GM12878 (cell line): Measurements from ENCODE around the gene HLX. TPM values are rescaled to one million over a fixed set of nuclear protein-coding genes. Genes with fewer than 3 reads are reported as not detected.

ENCODE experiments used
- ATAC-seq: fragments of 200-7000 bp; cut with Tn5 transposase; 3 replicates; pipeline ENCODE4 v1.9.1; 2020; ENCODE audit warnings: mild to moderate bottlenecking, moderate library complexity
- BruUV-seq: library from RNA; stranded (reverse); fragments of 400-500 nt; replicated peaks from 2 replicates; lab custom pipeline; 2021; lab: Mats Ljungman, UMichigan
- CTCF ChIA-PET: fragments of 300-600 bp; sonication (Branson Sonifier 250); formaldehyde crosslinking; extraction: SDS; loops from one replicate; lab custom pipeline; 2021; ENCODE audit warnings: inconsistent platforms; lab: Yijun Ruan, JAX
- POLR2A ChIA-PET: fragments of 350-600 bp; formaldehyde crosslinking; extraction: SDS; loops from one replicate; lab custom pipeline; 2021; ENCODE audit warnings: inconsistent platforms; lab: Charles Lee
- RAD21 ChIA-PET: fragments of 300-600 bp; sonication (Branson Sonifier 250); formaldehyde crosslinking; loops from one replicate; lab custom pipeline; 2023; ENCODE audit warnings: antibody characterized with exemption; ENCODE audit not compliant: unreplicated experiment; lab: Charles Lee
- SMC1A ChIA-PET: fragments of 300-600 bp; sonication (Branson Sonifier 250); formaldehyde crosslinking; loops from one replicate; lab custom pipeline; 2023; ENCODE audit not compliant: unreplicated experiment, uncharacterized antibody; lab: Charles Lee
- DNase-seq: peaks from one replicate; pipeline ENCODE4 v3.0.0-alpha.2; 2011; ENCODE audit warnings: low read depth, low spot score
- FAIRE-seq: peaks from 3 replicates; lab custom pipeline; 2011; peaks lifted over from hg19 to GRCh38; lab: Jason Lieb, UNC
- H2AFZ ChIP-seq: 2 replicates; pipeline ENCODE4 v1.6.0; 2011; ENCODE audit warnings: low read depth, low read length, control low read depth; ENCODE audit not compliant: control insufficient read depth
- H3K27ac ChIP-seq: 2 replicates; pipeline ENCODE4 v1.5.1; 2011; ENCODE audit warnings: control low read depth; ENCODE audit not compliant: control insufficient read depth, insufficient read depth
- H3K27me3 ChIP-seq, 2 experiments: replicated peaks in 1 of 2; 2 replicates each; pipeline versions ENCODE4 v1.6.0 to v1.6.1; 2011; ENCODE audit warnings: low read length in 1 of 2; ENCODE audit not compliant: control insufficient read depth in 2 of 2, insufficient read depth in 2 of 2
- H3K36me3 ChIP-seq, 2 experiments: 2 replicates each; pipeline ENCODE4 v1.5.1; 2011; ENCODE audit warnings: low read length in 1 of 2; ENCODE audit not compliant: control insufficient read depth in 2 of 2, insufficient read depth in 2 of 2
- H3K4me1 ChIP-seq: 2 replicates; pipeline ENCODE4 v1.6.1; 2011; ENCODE audit warnings: mild to moderate bottlenecking, low read length, moderate library complexity, mixed read lengths; ENCODE audit not compliant: control insufficient read depth, insufficient read depth
- H3K4me2 ChIP-seq: 2 replicates; pipeline ENCODE4 v1.6.0; 2011; ENCODE audit warnings: control low read depth; ENCODE audit not compliant: control insufficient read depth, insufficient read depth
- H3K4me3 ChIP-seq: fragments of 200-600 bp; sonication (generic); 2 replicates; pipeline ENCODE4 v1.5.1; 2016
- H3K79me2 ChIP-seq: 2 replicates; pipeline ENCODE4 v1.6.0; 2011; ENCODE audit warnings: low read length; ENCODE audit not compliant: control insufficient read depth, insufficient read depth
- H3K9ac ChIP-seq: 2 replicates; pipeline ENCODE4 v1.8.0; 2011; ENCODE audit warnings: low read length, control low read depth, mixed read lengths; ENCODE audit not compliant: control insufficient read depth, insufficient read depth
- H3K9me3 ChIP-seq: replicated peaks from 3 replicates; pipeline ENCODE4 v1.5.1; 2011; ENCODE audit warnings: mild to moderate bottlenecking, low read length; ENCODE audit not compliant: control insufficient read depth, insufficient read depth
- H4K20me1 ChIP-seq: 2 replicates; pipeline ENCODE4 v1.6.0; 2011; ENCODE audit not compliant: control insufficient read depth, insufficient read depth
- ATF7 ChIP-seq: fragments of 450-650 bp; IDR thresholded peaks from 2 replicates; pipeline ENCODE4 v1.6.1; 2016; ENCODE audit warnings: low read depth, mild to moderate bottlenecking
- HDAC2 ChIP-seq: fragments of 200-600 bp; sonication (generic); IDR thresholded peaks from 2 replicates; pipeline ENCODE4 v1.6.1; 2017
- IRF5 ChIP-seq: fragments of 450-650 bp; IDR thresholded peaks from 2 replicates; pipeline ENCODE4 v1.6.1; 2017; ENCODE audit warnings: borderline replicate concordance
- LARP7 ChIP-seq: fragments of 450-650 bp; IDR thresholded peaks from 2 replicates; pipeline ENCODE4 v1.6.1; 2017; ENCODE audit warnings: mild to moderate bottlenecking
- NR2C2 ChIP-seq: IDR thresholded peaks from 2 replicates; pipeline ENCODE4 v1.6.1; 2011; ENCODE audit warnings: borderline replicate concordance, low read depth; ENCODE audit not compliant: control insufficient read depth, insufficient read length
- PAX5 ChIP-seq: IDR thresholded peaks from 2 replicates; pipeline ENCODE4 v1.6.1; 2011; ENCODE audit warnings: low read depth, low read length, borderline replicate concordance
- PKNOX1 ChIP-seq: fragments of 450-650 bp; IDR thresholded peaks from 2 replicates; pipeline ENCODE4 v1.6.1; 2016; ENCODE audit warnings: mild to moderate bottlenecking
- PML ChIP-seq: IDR thresholded peaks from 2 replicates; pipeline ENCODE4 v1.6.1; 2012; ENCODE audit warnings: low read length, inconsistent platforms
- POLR2AphosphoS5 ChIP-seq: IDR thresholded peaks from 2 replicates; pipeline ENCODE4 v1.6.1; 2011; ENCODE audit warnings: mild to moderate bottlenecking, low read length, inconsistent platforms
- POU2F2 ChIP-seq: IDR thresholded peaks from 3 replicates; pipeline ENCODE4 v1.6.1; 2011; ENCODE audit warnings: low read depth, mild to moderate bottlenecking, low read length, borderline replicate concordance
- RB1 ChIP-seq: fragments of 450-650 bp; formaldehyde crosslinking; IDR thresholded peaks from 2 replicates; pipeline ENCODE4 v1.6.1; 2017; ENCODE audit warnings: mild to moderate bottlenecking, borderline replicate concordance
- RELB ChIP-seq: fragments of 450-650 bp; IDR thresholded peaks from 2 replicates; pipeline ENCODE4 v1.6.1; 2017; ENCODE audit warnings: low read depth, mild to moderate bottlenecking, moderate library complexity
- STAT1 ChIP-seq: fragments of 450-650 bp; conservative IDR thresholded peaks from 2 replicates; pipeline ENCODE4 v1.6.1; 2014; ENCODE audit warnings: antibody characterized with exemption, mild to moderate bottlenecking
- YBX1 ChIP-seq: fragments of 450-650 bp; IDR thresholded peaks from 2 replicates; pipeline ENCODE4 v1.6.1; 2016; ENCODE audit warnings: antibody characterized with exemption
- ZNF274 ChIP-seq: IDR thresholded peaks from one replicate; pipeline ENCODE4 v1.8.0; 2011; ENCODE audit not compliant: insufficient read length, insufficient read depth
- ZNF622 ChIP-seq: fragments of 450-650 bp; IDR thresholded peaks from 2 replicates; pipeline ENCODE4 v1.6.1; 2017; ENCODE audit warnings: mild to moderate bottlenecking, inconsistent platforms
- WGBS: methylation state at CpG from one replicate; pipeline ENCODE4 v1.1.6; 2016; ENCODE audit warnings: low lambda C conversion rate; ENCODE audit not compliant: insufficient replicate concordance, insufficient coverage; ENCODE audit errors: missing lambda C conversion rate; 5-methylcytosine and 5-hydroxymethylcytosine counted together
- in situ Hi-C: fragments of 300-500 bp; cut with MboI; formaldehyde crosslinking; loops from 9 replicates; pipeline ENCODE4 v1.14.3; 2018; ENCODE audit warnings: mixed read lengths
- intact Hi-C: fragments of 100-400 bp; cut with micrococcal nuclease; formaldehyde crosslinking; loops from one replicate; pipeline ENCODE4 v1.14.2; 2022; ENCODE audit not compliant: unreplicated experiment
- polyA plus RNA-seq, 11 experiments: library from polyadenylated mRNA; depleted of rRNA in 4 of 11; unstranded in 6 of 11; stranded (reverse) in 5 of 11; fragments of >200 nt; fragmentation: Nextera tagmentation in 4 of 11; fragmentation: Illumina TruSeq in 1 of 11; extraction: Ambion mirVana in 4 of 11; extraction: Trizol in 1 of 11; gene quantifications; 1 replicate in 1 of 11; 2 replicates in 10 of 11; pipeline versions ENCODE4 v1.2.1 to v1.2.3, GENCODE V29; 2011 to 2016; ENCODE audit warnings: inconsistent platforms in 2 of 11, missing spikeins in 2 of 11, low read depth in 1 of 11
- total RNA-seq, 4 experiments: library from RNA; depleted of rRNA in 3 of 4; stranded (reverse); fragments of >200 nt in 3 of 4; fragmentation: Illumina TruSeq in 1 of 4; extraction: Trizol in 1 of 4; gene quantifications; 2 replicates each; pipeline versions ENCODE4 v1.2.1 to v1.2.3, GENCODE V29; 2013 to 2021

HLX gene
- total and polyA plus RNA-seq, 10 of the 15 experiments (the other 5 are each of a cell fraction or from before 2014, with no cell fraction given), result 0.11 to 2.3 (median 1.1) TPM

- Histone ChIP-seq H3K36me3 (no peaks in the 10 kb centered on the region), H3K4me2 (no peak overlapping the region), H3K4me1 (no peaks in the 10 kb centered on the region), H4K20me1 (no peaks in the 10 kb centered on the region; the same call in 1 of the 2 replicates), H3K27me3 (peaks cover 14 to 15% of the 10 kb centered on the region in 2 experiments; a peak in 3 of 4 replicates), H3K4me3 (no peak overlapping the region), H3K79me2 (no peaks in the 10 kb centered on the region), H3K9ac (no peak overlapping the region), H3K27ac (no peak overlapping the region), H3K9me3 (peaks cover 3% of the 10 kb centered on the region; the same call in 1 of the 3 replicates), H2AFZ (no peak overlapping the region)
- CTCF ChIA-PET, result no interaction called here
- SMC1A ChIA-PET, result no interaction called here
- RAD21 ChIA-PET, result no interaction called here
- no TSS peak for BruUV-seq
- POLR2A ChIA-PET, result no interaction called here
- TF ChIP-seq HDAC2 (no peak), PKNOX1 (no peak)
- 58% methylated on average over 15 of the region's 15 CpGs for WGBS
- intact Hi-C loops (no loop called here), in situ Hi-C loops (no loop called here)
- FAIRE-seq (no peak), ATAC-seq (no peak), DNase-seq (no peak)
These were observed 10.6 kb downstream of the HLX start for GRCh38 chr1:220889848-220890287.

GRCh38 chr1:220890602-220891001, 11.4 kb downstream of the HLX start:
- TF ChIP-seq POU2F2 (no peak), STAT1 (no peak), ATF7 (no peak), POLR2AphosphoS5 (no peak), ZNF274 (no peak), NR2C2 (no peak), ZNF622 (no peak), RELB (no peak), YBX1 (no peak), PAX5 (no peak), PML (no peak), RB1 (no peak), IRF5 (no peak), LARP7 (no peak)
- in situ Hi-C loops, result no loop called here
- H3K27me3 ChIP-seq, result peaks cover 14 to 15% of the 10 kb centered on the region in 2 experiments; a peak in 3 of 4 replicates

More at GRCh38 chr1:220890602-220891001, 11.4 kb downstream of the HLX start:
- intact Hi-C loops, result no loop called here
- no peaks in the 10 kb centered on the region; the same call in 1 of the 2 replicates for H4K20me1 ChIP-seq
- H3K4me1 ChIP-seq, result no peaks in the 10 kb centered on the region
- no peak overlapping the region for H2AFZ ChIP-seq
- H3K36me3 ChIP-seq, result no peaks in the 10 kb centered on the region
- FAIRE-seq, result no peak
- no peak for ATAC-seq
- peaks cover 3% of the 10 kb centered on the region; the same call in 1 of the 3 replicates for H3K9me3 ChIP-seq
- no peaks in the 10 kb centered on the region for H3K79me2 ChIP-seq
- H3K9ac ChIP-seq, result no peak overlapping the region
- H3K4me2 ChIP-seq, result no peak overlapping the region
- CTCF ChIA-PET, result no interaction called here
- RAD21 ChIA-PET, result no interaction called here
- WGBS, result 0% methylated on average over 1 of the region's 1 CpG
- no peak overlapping the region for H3K4me3 ChIP-seq
- SMC1A ChIA-PET, result no interaction called here
- no TSS peak for BruUV-seq
- no peak for DNase-seq
- H3K27ac ChIP-seq, result no peak overlapping the region
- POLR2A ChIA-PET, result no interaction called here
